SK-N-SH treated with all-trans-retinoic acid at 6 μM for 48 hours (cell line): ENCODE data around the gene TTC7B.

Source experiments
- POU6F1 ChIP-seq: fragments of 250-450 bp; sonication (Bioruptor Pico); IDR thresholded peaks from 2 replicates; pipeline ENCODE4 v1.8.0; 2021; ENCODE audit warnings: low read depth, mild to moderate bottlenecking, moderate library complexity, borderline replicate concordance
- SNAI2 ChIP-seq: fragments of 250-450 bp; sonication (Bioruptor Pico); IDR thresholded peaks from 2 replicates; pipeline ENCODE4 v1.5.0; 2020; ENCODE audit warnings: mild to moderate bottlenecking, moderate library complexity
- ZC3H10 ChIP-seq: fragments of 250-450 bp; sonication (Bioruptor Pico); IDR thresholded peaks from 2 replicates; pipeline ENCODE4 v1.5.1; 2021; ENCODE audit warnings: mild to moderate bottlenecking, moderate library complexity
- ZFP3 ChIP-seq: fragments of 250-450 bp; sonication (Bioruptor Pico); IDR thresholded peaks from 2 replicates; pipeline ENCODE4 v1.5.0; 2020; ENCODE audit warnings: mild to moderate bottlenecking, moderate library complexity
- ZNF70 ChIP-seq: fragments of 450-650 bp; formaldehyde crosslinking; IDR thresholded peaks from 2 replicates; pipeline ENCODE4 v1.5.0; 2020; ENCODE audit warnings: mild to moderate bottlenecking, moderate library complexity
- TF ChIP-seq, protein P1 (sequence below): fragments of 250-450 bp; sonication (Bioruptor Pico); IDR thresholded peaks from 2 replicates; pipeline ENCODE4 v1.8.0; 2020; ENCODE audit warnings: mild to moderate bottlenecking, moderate library complexity, borderline replicate concordance

- TF ChIP-seq, protein P1, sequence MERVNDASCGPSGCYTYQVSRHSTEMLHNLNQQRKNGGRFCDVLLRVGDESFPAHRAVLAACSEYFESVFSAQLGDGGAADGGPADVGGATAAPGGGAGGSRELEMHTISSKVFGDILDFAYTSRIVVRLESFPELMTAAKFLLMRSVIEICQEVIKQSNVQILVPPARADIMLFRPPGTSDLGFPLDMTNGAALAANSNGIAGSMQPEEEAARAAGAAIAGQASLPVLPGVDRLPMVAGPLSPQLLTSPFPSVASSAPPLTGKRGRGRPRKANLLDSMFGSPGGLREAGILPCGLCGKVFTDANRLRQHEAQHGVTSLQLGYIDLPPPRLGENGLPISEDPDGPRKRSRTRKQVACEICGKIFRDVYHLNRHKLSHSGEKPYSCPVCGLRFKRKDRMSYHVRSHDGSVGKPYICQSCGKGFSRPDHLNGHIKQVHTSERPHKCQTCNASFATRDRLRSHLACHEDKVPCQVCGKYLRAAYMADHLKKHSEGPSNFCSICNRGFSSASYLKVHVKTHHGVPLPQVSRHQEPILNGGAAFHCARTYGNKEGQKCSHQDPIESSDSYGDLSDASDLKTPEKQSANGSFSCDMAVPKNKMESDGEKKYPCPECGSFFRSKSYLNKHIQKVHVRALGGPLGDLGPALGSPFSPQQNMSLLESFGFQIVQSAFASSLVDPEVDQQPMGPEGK = no peak
- TF ChIP-seq ZFP3 (CRISPR knock-in tag) = no peak
- no peak for TF ChIP-seq SNAI2 (CRISPR knock-in tag)
- no peak for TF ChIP-seq ZC3H10 (CRISPR knock-in tag)
- TF ChIP-seq ZNF70 (CRISPR knock-in tag) = no peak
- TF ChIP-seq POU6F1 (CRISPR knock-in tag) = no peak
These were observed 195.0 kb downstream of the TTC7B start for GRCh38 chr14:90621201-90621600.
